ENCODE data around the gene DNAAF5. TPM values are rescaled to one million over a fixed set of nuclear protein-coding genes. Genes with fewer than 3 reads are reported as not detected.

DNAAF5 gene
- total and polyA plus RNA-seq, 2 of the 4 experiments (the other 2 are of a cell fraction) = 12.4 to 32.6 TPM

- H3K4me1 ChIP-seq (ENCODE audit: control insufficient read depth, insufficient read depth, low read length) = peaks cover 11% of the 10 kb centered on the region
- no peak overlapping the region for H3K18ac ChIP-seq (ENCODE audit: low read depth, low read length)
- H2BK120ac ChIP-seq (ENCODE audit: low read depth, low read length) = no peak overlapping the region
- H2BK5ac ChIP-seq (ENCODE audit: low read depth, low read length, poor library complexity, severe bottlenecking) = no peak overlapping the region
- POLR2A ChIA-PET (ENCODE audit: unreplicated experiment) = no interaction called here
- no peaks in the 10 kb centered on the region; the same call in 1 of the 2 replicates for H4K20me1 ChIP-seq (ENCODE audit: insufficient read depth, low read length)
- no peaks in the 10 kb centered on the region for H3K27me3 ChIP-seq (ENCODE audit: control insufficient read depth, insufficient read depth, low read length)
- no peak overlapping the region for H3K56ac ChIP-seq (ENCODE audit: extremely low read depth, insufficient read depth, low read length)
- no peaks in the 10 kb centered on the region for H3K9me3 ChIP-seq (ENCODE audit: control insufficient read depth, insufficient read depth, low read length)
- BruUV-seq (replicated peaks) = no TSS peak
- no peak overlapping the region for H3K4ac ChIP-seq (ENCODE audit: low read depth, low read length)
- no peak overlapping the region for H3K4me3 ChIP-seq (ENCODE audit: insufficient read depth, low read depth, low read length)
- no peak for TF ChIP-seq RAD21 (IDR thresholded peaks at IDR 0.05; ENCODE audit: low read length)
- no peak for TF ChIP-seq MAFK (IDR thresholded peaks at IDR 0.05; ENCODE audit: low read depth, low read length)
- TF ChIP-seq CHD1 (IDR thresholded peaks at IDR 0.05; ENCODE audit: low read depth, low read length) = no peak
- no peak for TF ChIP-seq POLR2A (IDR thresholded peaks at IDR 0.05; ENCODE audit: low read depth, low read length)
- TF ChIP-seq CEBPB (IDR thresholded peaks at IDR 0.05; ENCODE audit: low read depth, low read length) = no peak
- no peak for TF ChIP-seq RFX5 (IDR thresholded peaks at IDR 0.05; ENCODE audit: low read depth, low read length)
- TF ChIP-seq CTCF (conservative IDR thresholded peaks at IDR 0.05; ENCODE audit: low read depth, low read length) = no peak
- TF ChIP-seq MXI1 (IDR thresholded peaks at IDR 0.05; ENCODE audit: borderline replicate concordance, low read depth, low read length) = no peak
- TF ChIP-seq SMC3 (IDR thresholded peaks at IDR 0.05; ENCODE audit: low read depth, low read length) = no peak
- TF ChIP-seq ELK1 (IDR thresholded peaks at IDR 0.05; ENCODE audit: borderline replicate concordance, low read depth, low read length) = no peak
- H3K14ac ChIP-seq (replicated peaks; ENCODE audit: low read depth, low read length) = no peak overlapping the region
- intact Hi-C loops (cut with micrococcal nuclease) (no loop called here), in situ Hi-C loops (cut with MboI; ENCODE audit: low sequenced_read_pairs) (loop anchor here (5.0 kb wide), 1 partner anchor 460 kb away; no protein-coding TSS in a partner anchor), dilution Hi-C loops (cut with HindIII; ENCODE audit: low sequenced_read_pairs, unreplicated experiment) (no loop called here)
- ATAC-seq (ENCODE audit: low read depth) (no peak), DNase-seq (no peak)
- H2AFZ ChIP-seq (replicated peaks; ENCODE audit: low read length, poor library complexity) = no peak overlapping the region
- CTCF ChIA-PET = interaction anchor here (0.6 kb wide), 1 partner anchor 196 kb away, joined by 3 read pairs; no protein-coding TSS in a partner anchor
- H3K9me1 ChIP-seq (ENCODE audit: insufficient read depth, low read length) = peaks cover 3% of the 10 kb centered on the region; the same call in 1 of the 2 replicates
- H3K79me1 ChIP-seq (ENCODE audit: low read depth in 1 of 2, low read length in 2 of 2) = peaks cover 0 to 4% of the 10 kb centered on the region in 2 experiments; a peak in 1 of 4 replicates
- no peak overlapping the region for H3K23ac ChIP-seq (ENCODE audit: low read depth, low read length)
- H3K9ac ChIP-seq (ENCODE audit: low read depth, low read length) = no peak overlapping the region
- H4K5ac ChIP-seq (ENCODE audit: low read depth, low read length) = no peak overlapping the region
- H2AK9ac ChIP-seq (replicated peaks; ENCODE audit: low read depth, low read length, poor library complexity) = no peak overlapping the region
- WGBS, 2 experiments (ENCODE audit: extremely low coverage in 2 of 2, insufficient read length in 1 of 2) = 100% methylated on average over 3 of the region's 16 CpGs; no CpG with 5 or more reads in 1 of the 2 experiments
- H4K8ac ChIP-seq (ENCODE audit: low read depth in 2 of 2, low read length in 2 of 2) = no peak overlapping the region
- peaks cover 32% of the 10 kb centered on the region for H3K36me3 ChIP-seq (ENCODE audit: control insufficient read depth, insufficient read depth, low read length)
- H2BK20ac ChIP-seq (ENCODE audit: low read depth, low read length) = no peak overlapping the region
- no peak overlapping the region for H3K4me2 ChIP-seq (ENCODE audit: low read depth, low read length)
- no peak overlapping the region for H3K27ac ChIP-seq (ENCODE audit: insufficient read depth, low read length)
- H4K91ac ChIP-seq (ENCODE audit: insufficient read depth, low read depth, low read length) = no peak overlapping the region
- no peak overlapping the region for H2AK5ac ChIP-seq (ENCODE audit: low read depth, low read length)
- no peak overlapping the region for H2BK15ac ChIP-seq (ENCODE audit: low read depth, low read length)
Observed at GRCh38 chr7:777728-778078, 51.2 kb downstream of the DNAAF5 start.
